ENCODE results near the gene GRM7.

GRCh38 chr3:7263347-7264195, 402.7 kb downstream of the GRM7 start:
- TF ChIP-seq CTCF (conservative IDR thresholded peaks at IDR 0.05; ENCODE audit: low read depth, low read length) (no peak), EZH2 (IDR thresholded peaks at IDR 0.05; ENCODE audit: borderline replicate concordance, low read depth, low read length, poor library complexity, severe bottlenecking) (no peak)

Measured in A673 (cell line).